ENCODE measurements around the gene TARBP1. TPM values are rescaled to one million over a fixed set of nuclear protein-coding genes. Genes with fewer than 3 reads are reported as not detected.

The TARBP1 gene
- total and polyA plus RNA-seq, 4 donors: 11.2 to 48.7 (median 29.9) TPM

DNA sequence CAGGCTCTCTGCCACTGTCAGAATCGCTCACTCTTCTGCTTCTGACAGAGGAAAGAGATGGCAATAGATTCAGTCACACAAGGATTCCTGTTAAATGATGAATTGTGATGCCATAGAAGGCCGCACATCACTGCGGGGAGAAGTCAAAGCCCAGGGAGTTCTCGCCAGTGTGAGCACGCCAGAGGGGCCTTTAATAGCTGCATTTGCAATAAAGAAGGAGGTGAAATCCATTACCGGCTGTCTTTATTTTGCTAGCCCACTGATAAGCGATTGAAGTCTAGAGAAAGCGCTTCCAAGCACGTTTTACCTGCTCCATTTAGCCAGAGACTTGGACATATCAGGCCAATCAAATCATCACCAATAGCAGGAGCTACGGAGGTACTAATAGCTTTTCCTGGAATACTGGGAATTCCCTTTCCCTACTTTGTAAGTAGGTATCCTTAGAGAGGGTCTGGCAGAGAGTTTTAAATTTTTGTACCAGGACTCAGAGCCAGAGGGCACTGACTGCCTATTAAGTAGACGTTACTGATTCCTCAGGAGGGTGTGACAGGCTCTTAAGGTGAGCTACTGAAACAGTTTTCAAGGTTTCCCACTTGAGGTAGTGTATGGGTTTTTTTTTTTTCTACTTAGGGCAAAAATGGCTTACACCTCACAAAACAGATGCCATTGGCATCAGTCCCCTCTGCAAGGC lies 10.2 kb upstream of the TARBP1 start:
- Histone ChIP-seq H3K27ac (ENCODE audit: low read depth in 1 of 2, low read length in 1 of 2) (no peak overlapping the region), H3K27me3 (ENCODE audit: control insufficient read depth in 3 of 3, insufficient read depth in 3 of 3, low read length in 2 of 3) (no peaks in the 10 kb centered on the region), H3K36me3 (ENCODE audit: control insufficient read depth in 4 of 4, insufficient read depth in 4 of 4, low read length in 4 of 4) (no peaks in the 10 kb centered on the region), H3K4me1 (ENCODE audit: control insufficient read depth in 5 of 5, insufficient read depth in 5 of 5, low read length in 5 of 5) (peaks cover 0 to 6% (median 2%) of the 10 kb centered on the region in 5 donors), H3K4me3 (no peak overlapping the region), H3K9ac (ENCODE audit: insufficient read depth in 1 of 2, low read length in 2 of 2) (no peak overlapping the region), H3K9me3 (ENCODE audit: control insufficient read depth in 4 of 4, insufficient read depth in 3 of 4, low read length in 3 of 4) (no peaks in the 10 kb centered on the region)
- TF ChIP-seq, protein P1, sequence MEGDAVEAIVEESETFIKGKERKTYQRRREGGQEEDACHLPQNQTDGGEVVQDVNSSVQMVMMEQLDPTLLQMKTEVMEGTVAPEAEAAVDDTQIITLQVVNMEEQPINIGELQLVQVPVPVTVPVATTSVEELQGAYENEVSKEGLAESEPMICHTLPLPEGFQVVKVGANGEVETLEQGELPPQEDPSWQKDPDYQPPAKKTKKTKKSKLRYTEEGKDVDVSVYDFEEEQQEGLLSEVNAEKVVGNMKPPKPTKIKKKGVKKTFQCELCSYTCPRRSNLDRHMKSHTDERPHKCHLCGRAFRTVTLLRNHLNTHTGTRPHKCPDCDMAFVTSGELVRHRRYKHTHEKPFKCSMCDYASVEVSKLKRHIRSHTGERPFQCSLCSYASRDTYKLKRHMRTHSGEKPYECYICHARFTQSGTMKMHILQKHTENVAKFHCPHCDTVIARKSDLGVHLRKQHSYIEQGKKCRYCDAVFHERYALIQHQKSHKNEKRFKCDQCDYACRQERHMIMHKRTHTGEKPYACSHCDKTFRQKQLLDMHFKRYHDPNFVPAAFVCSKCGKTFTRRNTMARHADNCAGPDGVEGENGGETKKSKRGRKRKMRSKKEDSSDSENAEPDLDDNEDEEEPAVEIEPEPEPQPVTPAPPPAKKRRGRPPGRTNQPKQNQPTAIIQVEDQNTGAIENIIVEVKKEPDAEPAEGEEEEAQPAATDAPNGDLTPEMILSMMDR (IDR thresholded peaks at IDR 0.05; ENCODE audit: control extremely low read depth, extremely low read depth): no peak
- ATAC-seq (ENCODE audit: insufficient read depth, low FRiP score) (no peak), DNase-seq (peak in 1 of 3 donors; percentile 32)
- WGBS, 2 donors: 80 to 91% methylated on average over 11 of the region's 11 CpGs

DNA sequence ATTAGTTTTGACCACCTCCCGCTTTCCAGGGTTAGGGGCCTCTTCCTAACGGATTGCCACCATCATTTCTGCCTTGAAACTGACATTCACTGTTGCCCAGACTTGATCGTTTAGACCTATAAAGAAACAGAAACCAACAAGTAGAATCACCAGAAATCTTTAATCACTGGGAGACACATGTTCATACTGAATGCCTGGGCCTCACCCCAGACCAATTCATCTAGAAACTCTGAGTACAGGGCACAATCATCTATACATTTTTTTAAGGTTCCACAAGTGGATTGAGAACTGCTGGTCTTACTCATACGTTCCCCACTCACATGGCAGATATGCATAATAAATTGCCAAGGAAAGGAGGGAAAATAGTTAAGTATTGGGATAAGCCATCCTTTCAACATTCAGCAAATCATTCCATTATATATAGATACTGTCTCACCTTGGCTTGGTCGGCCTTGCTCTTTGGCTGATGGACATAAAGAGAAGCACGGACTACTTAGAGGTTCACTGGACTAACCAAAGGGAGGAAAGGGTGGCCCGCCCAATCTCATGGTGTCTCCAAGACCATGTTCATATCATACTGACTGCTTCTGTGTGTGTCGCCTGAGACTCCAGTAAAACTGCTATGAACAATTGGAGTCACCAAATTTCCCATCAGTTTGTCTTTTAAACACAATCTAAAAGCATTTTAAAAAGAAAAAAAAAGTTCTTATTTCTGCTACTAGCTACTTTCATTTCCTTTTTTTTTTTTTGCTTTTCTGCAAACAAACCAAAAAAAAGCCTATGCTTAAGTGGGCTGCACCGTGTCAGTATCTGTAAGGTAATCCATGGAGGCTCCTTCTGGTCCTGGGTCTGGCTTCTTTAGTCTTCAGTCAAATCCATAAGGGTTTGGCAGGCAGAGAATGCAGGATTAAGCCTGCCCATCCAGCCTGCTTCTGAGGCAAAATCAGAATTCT lies 9.4 kb upstream of the TARBP1 start:
- TF ChIP-seq, protein P1 (IDR thresholded peaks at IDR 0.05; ENCODE audit: control extremely low read depth, extremely low read depth): no peak
- 80 to 81% methylated on average over 9 of the region's 9 CpGs for WGBS, 2 donors
- H3K9ac ChIP-seq (ENCODE audit: insufficient read depth in 1 of 2, low read length in 2 of 2): no peak overlapping the region
- DNase-seq (no peak), ATAC-seq (ENCODE audit: insufficient read depth, low FRiP score) (no peak)
- no peak overlapping the region for H3K4me3 ChIP-seq
- no peaks in the 10 kb centered on the region for H3K27me3 ChIP-seq (ENCODE audit: control insufficient read depth in 3 of 3, insufficient read depth in 3 of 3, low read length in 2 of 3)
- H3K36me3 ChIP-seq (ENCODE audit: control insufficient read depth in 4 of 4, insufficient read depth in 4 of 4, low read length in 4 of 4): no peaks in the 10 kb centered on the region
- H3K4me1 ChIP-seq (ENCODE audit: control insufficient read depth in 5 of 5, insufficient read depth in 5 of 5, low read length in 5 of 5): peaks cover 0 to 6% (median 2%) of the 10 kb centered on the region in 5 donors
- no peak overlapping the region for H3K27ac ChIP-seq (ENCODE audit: low read depth in 1 of 2, low read length in 1 of 2)
- no peaks in the 10 kb centered on the region for H3K9me3 ChIP-seq (ENCODE audit: control insufficient read depth in 4 of 4, insufficient read depth in 3 of 4, low read length in 3 of 4)

DNA sequence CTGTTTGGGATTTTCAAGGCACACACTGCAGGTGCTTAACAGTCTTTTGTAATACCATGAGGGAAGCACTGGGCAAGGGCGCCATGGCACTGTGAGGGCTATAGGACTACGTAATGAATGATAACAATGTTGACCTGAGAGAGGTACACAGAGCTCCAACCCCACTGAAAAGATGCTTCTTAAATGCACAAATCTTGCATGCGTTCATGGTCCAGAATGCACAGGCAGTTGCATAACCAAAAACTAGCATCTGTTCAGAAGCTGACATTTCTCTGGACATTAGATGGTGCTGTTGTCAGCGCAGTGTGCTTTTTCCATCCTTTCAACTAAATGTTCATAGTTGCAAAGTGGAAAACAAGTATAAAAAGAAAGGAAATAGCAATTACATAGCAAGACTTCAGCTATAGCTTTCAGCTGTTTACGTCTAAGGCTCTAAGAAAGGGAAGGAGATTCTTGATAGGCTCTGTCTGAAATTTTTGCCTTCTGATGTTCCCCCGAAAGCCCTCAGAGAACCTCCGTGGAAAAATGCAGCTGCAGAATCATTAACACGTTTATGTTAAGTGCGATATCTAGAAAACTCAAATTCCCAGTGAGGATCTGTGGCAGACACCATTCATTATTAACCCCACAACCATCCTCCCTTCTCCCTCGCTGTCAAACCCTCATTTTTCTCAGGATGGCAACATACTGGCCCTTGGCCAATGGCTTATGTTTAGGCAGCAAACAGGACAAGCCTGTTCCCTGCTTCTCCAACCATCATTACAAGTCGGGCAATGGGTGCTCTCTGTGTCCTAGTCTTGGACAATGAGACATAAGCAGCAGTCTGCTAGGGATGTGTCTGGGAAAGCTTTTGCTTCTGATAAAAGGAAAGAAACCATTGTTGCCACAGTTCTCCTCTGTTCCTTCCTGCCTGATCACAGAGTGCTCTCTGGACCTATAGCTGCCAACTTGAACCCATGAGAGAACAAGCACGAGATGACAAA lies 8.2 kb upstream of the TARBP1 start:
- peak overlapping the region in 1 of 2 donors; percentile 23 for H3K27ac ChIP-seq (ENCODE audit: low read depth in 1 of 2, low read length in 1 of 2)
- H3K9me3 ChIP-seq (ENCODE audit: control insufficient read depth in 4 of 4, insufficient read depth in 3 of 4, low read length in 3 of 4): no peaks in the 10 kb centered on the region
- H3K27me3 ChIP-seq (ENCODE audit: control insufficient read depth in 3 of 3, insufficient read depth in 3 of 3, low read length in 2 of 3): no peaks in the 10 kb centered on the region
- DNase-seq (peak; percentile 71 to 93 (median 90)), ATAC-seq (ENCODE audit: insufficient read depth, low FRiP score) (no peak)
- TF ChIP-seq, protein P1 (IDR thresholded peaks at IDR 0.05; ENCODE audit: control extremely low read depth, extremely low read depth): peak; percentile 48
- peaks cover 0 to 6% (median 2%) of the 10 kb centered on the region in 5 donors for H3K4me1 ChIP-seq (ENCODE audit: control insufficient read depth in 5 of 5, insufficient read depth in 5 of 5, low read length in 5 of 5)
- H3K4me3 ChIP-seq: no peak overlapping the region
- 37 to 44% methylated on average over 12 of the region's 12 CpGs for WGBS, 2 donors
- H3K9ac ChIP-seq (ENCODE audit: insufficient read depth in 1 of 2, low read length in 2 of 2): no peak overlapping the region
- H3K36me3 ChIP-seq (ENCODE audit: control insufficient read depth in 4 of 4, insufficient read depth in 4 of 4, low read length in 4 of 4): no peaks in the 10 kb centered on the region
